Psoas muscle (tissue), 8 donors: Measurements from ENCODE around the gene FOXA3. TPM values are rescaled to one million over a fixed set of nuclear protein-coding genes. Genes with fewer than 3 reads are reported as not detected.
"Not testable (repeated sequence)": the region's sequence is repeated elsewhere in the genome, so short reads cannot be mapped to it uniquely, and the experiment has no call there.

Experiments
- ATAC-seq, 4 donors: fragments of 200-7000 bp; cut with Tn5 transposase; one replicate each; pipeline ENCODE4 v1.9.1; 2020; ENCODE audit warnings: moderate library complexity in 3 of 4, mild to moderate bottlenecking in 2 of 4
- DNase-seq, 2 donors: peaks; one replicate each; pipeline ENCODE4 v3.0.0-alpha.2; 2020
- H3K27ac ChIP-seq: fragments of 200-600 bp; one replicate; pipeline ENCODE4 v1.8.0; 2022
- H3K27me3 ChIP-seq, 3 donors: fragments of 200-600 bp in 1 of 3; one replicate each; pipeline versions ENCODE4 v1.6.1 to v1.8.0; 2013 to 2022; ENCODE audit warnings: low read length in 2 of 3, mild to moderate bottlenecking in 2 of 3, moderate library complexity in 1 of 3; ENCODE audit not compliant: insufficient read depth in 3 of 3
- H3K36me3 ChIP-seq, 2 donors: fragments of 200-600 bp in 1 of 2; one replicate each; pipeline versions ENCODE4 v1.6.1 to v1.8.0; 2013 to 2022; ENCODE audit warnings: low read depth in 1 of 2, mild to moderate bottlenecking in 1 of 2, moderate library complexity in 1 of 2; ENCODE audit not compliant: insufficient read depth in 1 of 2
- H3K4me1 ChIP-seq: fragments of 200-600 bp; one replicate; pipeline ENCODE4 v1.8.0; 2022
- H3K4me3 ChIP-seq: fragments of 200-600 bp; one replicate; pipeline ENCODE4 v1.8.0; 2022; ENCODE audit warnings: mild to moderate bottlenecking
- H3K9me3 ChIP-seq: fragments of 200-600 bp; one replicate; pipeline ENCODE4 v1.8.0; 2022
- CTCF ChIP-seq: fragments of 200-600 bp; IDR thresholded peaks from one replicate; pipeline ENCODE4 v1.8.0; 2022; ENCODE audit warnings: antibody characterized with exemption
- WGBS, 3 donors: extraction: QIAGEN DNeasy Blood & Tissue Kit; methylation state at CpG; one replicate each; pipeline versions ENCODE4 v1.1.6 to v1.1.7; 2013; 5-methylcytosine and 5-hydroxymethylcytosine counted together
- intact Hi-C, 2 donors: fragments of 100-400 bp; cut with DNase I; formaldehyde crosslinking; loops; one replicate each; pipeline versions ENCODE4 v1.11.0 to v1.14.2; 2022
- polyA plus RNA-seq, 3 donors: library from polyadenylated mRNA; stranded (reverse); fragments of 200-250 nt; gene quantifications; one replicate each; pipeline ENCODE4 v1.2.3, GENCODE V29; 2013
- total RNA-seq, 4 donors: library from RNA; stranded (reverse); fragmentation: NEBNext Ultra II Directional in 2 of 4; extraction: Animal tissue kit (Norgen Biotek cat#: 25700) in 2 of 4; gene quantifications; one replicate each; pipeline versions ENCODE4 v1.2.1 to v1.2.4, GENCODE V29; 2021 to 2023
- donor health status: healthy with polysubstance abuse.
- donor health status: DM: no; HTN: no; CAD: no; lungs with moderate emphysema.
- donor health status: Bipolar disorder and iron deficiency.
- donor health status: healthy.
- donor health status: DM: yes; HTN: yes; CAD: no.
- donor health status: DM: no; HTN: no; CAD: no.
- donor health status: DM: no; HTN: no; CAD: no.
- donor health status: DM: yes; HTN: yes; CAD: no.

The FOXA3 gene
- total and polyA plus RNA-seq, 7 donors = 0.05 to 0.35 (median 0.23) TPM; not detected in 4

- peak overlapping the region; percentile 92 for H3K4me3 ChIP-seq
- H3K36me3 ChIP-seq = peaks cover 0 to 18% of the 10 kb centered on the region in 2 donors
- no peak overlapping the region for H3K27ac ChIP-seq
- H3K9me3 ChIP-seq = no peaks in the 10 kb centered on the region
- peaks cover 0 to 8% (median 0%) of the 10 kb centered on the region in 3 donors for H3K27me3 ChIP-seq
- H3K4me1 ChIP-seq = peaks cover 5% of the 10 kb centered on the region
- TF ChIP-seq CTCF = no peak
- 2% methylated on average over 22 of the region's 22 CpGs for WGBS, 3 donors
- no peak for ATAC-seq
- intact Hi-C loops = no loop called here
- no peak for DNase-seq
Observed at GRCh38 chr19:45863335-45863839, 739 bp upstream of the FOXA3 start.

GRCh38 chr19:45864629-45865082 lies 530 bp downstream of the FOXA3 start:
- ATAC-seq (no peak), DNase-seq (no peak)
- intact Hi-C loops = loop anchor here in 1 of 2 donors (2.0 to 5.0 kb wide), 2 partner anchors 20 to 153 kb away; no protein-coding TSS in a partner anchor
- no peak overlapping the region for H3K27ac ChIP-seq
- peaks cover 5% of the 10 kb centered on the region for H3K4me1 ChIP-seq
- no peak for TF ChIP-seq CTCF
- no peaks in the 10 kb centered on the region for H3K9me3 ChIP-seq
- H3K36me3 ChIP-seq = peaks cover 0 to 5% of the 10 kb centered on the region in 2 donors
- peaks cover 0 to 8% (median 0%) of the 10 kb centered on the region in 3 donors for H3K27me3 ChIP-seq
- H3K4me3 ChIP-seq = peak overlapping the region; percentile 92
- WGBS, 3 donors = 12 to 16% (median 14%) methylated on average over 12 of the region's 12 CpGs

- Histone ChIP-seq H3K4me1 (peaks cover 5% of the 10 kb centered on the region), H3K36me3 (no peaks in the 10 kb centered on the region), H3K9me3 (no peaks in the 10 kb centered on the region), H3K27ac (no peak overlapping the region), H3K27me3 (peaks cover 0 to 8% (median 0%) of the 10 kb centered on the region in 3 donors), H3K4me3 (no peak overlapping the region)
- 64 to 66% (median 66%) methylated on average over 9 of the region's 9 CpGs for WGBS, 3 donors
- DNase-seq = no peak
- intact Hi-C loops = loop anchor here in 1 of 2 donors (2.0 to 5.0 kb wide), 2 partner anchors 19 to 152 kb away; no protein-coding TSS in a partner anchor
- no peak for TF ChIP-seq CTCF
- no peak for ATAC-seq
Observed at GRCh38 chr19:45865269-45865948, 1.3 kb downstream of the FOXA3 start.

GRCh38 chr19:45866400-45867176 lies 2.5 kb downstream of the FOXA3 start:
- H3K27ac ChIP-seq = no peak overlapping the region
- DNase-seq (no peak), ATAC-seq (no peak)
- WGBS, 3 donors = 56 to 65% (median 62%) methylated on average over 11 of the region's 11 CpGs
- peaks cover 5% of the 10 kb centered on the region for H3K4me1 ChIP-seq
- H3K27me3 ChIP-seq = peaks cover 0 to 8% (median 0%) of the 10 kb centered on the region in 3 donors
- no peaks in the 10 kb centered on the region for H3K9me3 ChIP-seq
- H3K36me3 ChIP-seq = no peaks in the 10 kb centered on the region
- intact Hi-C loops = loop anchor here in 1 of 2 donors (5.0 kb wide), 1 partner anchor 151 kb away; no protein-coding TSS in a partner anchor
- H3K4me3 ChIP-seq = no peak overlapping the region
- no peak for TF ChIP-seq CTCF

GRCh38 chr19:45867241-45867640 lies 3.1 kb downstream of the FOXA3 start:
- WGBS, 3 donors = 60 to 82% (median 62%) methylated on average over 2 to 4 of the region's 4 CpGs
- H3K4me3 ChIP-seq, DNase-seq, H3K36me3 ChIP-seq, H3K4me1 ChIP-seq, H3K27ac ChIP-seq, H3K27me3 ChIP-seq, ATAC-seq, H3K9me3 ChIP-seq: not testable (repeated sequence)
- intact Hi-C loops = loop anchor here in 1 of 2 donors (5.0 kb wide), 1 partner anchor 150 kb away; no protein-coding TSS in a partner anchor
